Motor neuron (in vitro differentiated cells): ENCODE data around the gene CATSPERE. TPM values are rescaled to one million over a fixed set of nuclear protein-coding genes. Genes with fewer than 3 reads are reported as not detected.
"Not testable (repeated sequence)": the region's sequence is repeated elsewhere in the genome, so short reads cannot be mapped to it uniquely, and the experiment has no call there.

ENCODE experiments used
- ATAC-seq, 8 experiments: fragments of 200-7000 bp; cut with Tn5 transposase; replicated peaks in 6 of 8; 2 replicates each; pipeline ENCODE4 v1.8.0; 2021; ENCODE audit warnings: mild to moderate bottlenecking in 8 of 8, moderate library complexity in 8 of 8
- H3K27ac ChIP-seq, 2 donors: fragments of 250-450 bp; sonication (Bioruptor Pico); 2 replicates each; pipeline ENCODE4 v1.9.0; 2021; ENCODE audit warnings: antibody characterized with exemption in 2 of 2, mild to moderate bottlenecking in 2 of 2, moderate library complexity in 1 of 2
- H3K4me1 ChIP-seq, 2 donors: fragments of 250-450 bp; sonication (Bioruptor Pico); replicated peaks in 1 of 2; 2 replicates each; pipeline ENCODE4 v1.6.1; 2021; ENCODE audit warnings: antibody characterized with exemption in 2 of 2, mild to moderate bottlenecking in 2 of 2, moderate library complexity in 1 of 2
- H3K4me3 ChIP-seq, 5 donors: fragments of 250-450 bp; sonication (Bioruptor Pico); 2 replicates each; pipeline ENCODE4 v1.9.0; 2021; ENCODE audit warnings: antibody characterized with exemption in 5 of 5, mild to moderate bottlenecking in 5 of 5, moderate library complexity in 4 of 5
- WGBS, 10 experiments: fragments of 450-650 bp; shearing (Covaris generic); methylation state at CpG; one replicate each; pipeline ENCODE4 v1.0.0; 2022; 5-methylcytosine and 5-hydroxymethylcytosine counted together
- in situ Hi-C, 9 experiments: fragments of 400-800 bp; cut with MboI; loops; one replicate each; pipeline ENCODE4 v1.15.0; 2021; ENCODE audit warnings: low sequenced_read_pairs in 9 of 9, low pct_unique_long_range_greater_than_20kb in 2 of 9; ENCODE audit not compliant: unreplicated experiment in 9 of 9
- total RNA-seq, 8 experiments: library from RNA; unstranded; fragments of 300-600 nt; gene quantifications; 2 replicates each; pipeline versions ENCODE4 v1.2.3 to v1.2.4, GENCODE V29; 2022

The CATSPERE gene
- total RNA-seq, 8 experiments from 2014 or later = 0.57 to 2.8 (median 0.66) TPM

DNA sequence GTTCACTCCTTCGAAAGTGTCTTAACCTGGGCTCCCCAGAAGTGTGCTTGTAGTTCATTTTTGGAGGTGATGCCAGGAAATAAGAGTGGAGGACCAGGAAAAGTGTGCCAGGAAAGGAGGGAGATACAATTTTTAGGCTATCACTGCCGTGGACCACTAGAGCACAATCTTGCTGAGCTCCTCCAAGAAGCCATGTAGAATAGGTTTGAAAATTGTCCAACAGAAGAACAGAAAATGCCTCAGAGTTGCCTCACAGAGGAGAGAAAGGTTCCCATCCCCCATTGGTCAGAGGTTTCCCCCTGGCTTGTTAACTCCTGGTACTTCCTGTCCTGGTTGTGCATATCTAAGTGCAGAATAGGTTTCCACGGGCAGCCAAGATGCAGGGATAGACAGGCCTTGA is 41.6 kb downstream of the CATSPERE start:
- Histone ChIP-seq H3K27ac (no peak overlapping the region), H3K4me1 (no peaks in the 10 kb centered on the region), H3K4me3 (no peak overlapping the region)
- no peak for ATAC-seq
- in situ Hi-C loops = no loop called here
- WGBS, 10 experiments = 25 to 100% (median 69%) methylated on average over 2 to 3 of the region's 3 CpGs; no CpG with 5 or more reads in 3 of the 10 experiments

DNA sequence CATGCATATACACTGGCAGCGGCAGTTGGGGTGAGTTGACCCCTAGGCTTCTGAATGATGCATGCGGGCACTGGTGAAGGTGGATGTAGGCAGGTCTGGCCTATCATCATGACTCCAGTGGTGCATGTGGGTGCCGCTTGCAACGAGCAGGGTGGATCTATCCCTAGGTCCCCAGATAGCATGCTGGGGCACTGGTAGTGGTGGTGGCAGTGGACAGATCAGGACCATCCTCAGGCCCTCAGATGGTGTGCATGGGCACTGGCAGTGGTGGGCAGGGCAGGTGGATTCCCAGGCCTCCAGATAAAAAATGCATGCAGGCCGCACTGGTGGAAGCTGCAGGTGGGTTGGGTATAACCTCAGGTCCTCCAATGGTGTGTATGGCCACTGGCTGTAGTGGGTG is 52.4 kb downstream of the CATSPERE start:
- ATAC-seq = no peak
- no peak overlapping the region for H3K27ac ChIP-seq
- in situ Hi-C loops = no loop called here
- H3K4me3 ChIP-seq = no peak overlapping the region
- no peaks in the 10 kb centered on the region for H3K4me1 ChIP-seq
- WGBS, 10 experiments = 60 to 100% (median 96%) methylated on average over 1 to 3 of the region's 5 CpGs; no CpG with 5 or more reads in 7 of the 10 experiments

DNA sequence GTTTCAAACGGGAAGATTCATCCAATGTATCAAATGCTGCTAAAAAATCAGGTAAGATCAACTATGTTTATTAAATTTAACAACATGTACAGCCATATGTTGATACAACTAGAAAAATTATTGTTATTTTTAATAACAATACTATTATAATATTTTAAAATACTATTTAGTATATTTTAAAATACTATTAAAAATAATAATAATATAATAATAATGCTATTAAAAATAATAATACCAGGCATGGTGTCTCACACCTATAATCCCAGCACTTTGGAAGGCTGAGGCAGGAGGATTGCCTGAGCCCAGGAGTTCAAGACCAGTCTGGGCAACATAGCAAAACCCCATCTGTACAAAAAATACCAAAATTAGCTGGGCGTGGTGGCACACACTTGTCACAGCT is 54.6 kb downstream of the CATSPERE start:
- ATAC-seq = no peak
- in situ Hi-C loops = no loop called here
- 0 to 100% (median 86%) methylated on average over 1 to 2 of the region's 2 CpGs for WGBS, 10 experiments
- Histone ChIP-seq H3K27ac (no peak overlapping the region), H3K4me3 (no peak overlapping the region), H3K4me1 (no peaks in the 10 kb centered on the region)

DNA sequence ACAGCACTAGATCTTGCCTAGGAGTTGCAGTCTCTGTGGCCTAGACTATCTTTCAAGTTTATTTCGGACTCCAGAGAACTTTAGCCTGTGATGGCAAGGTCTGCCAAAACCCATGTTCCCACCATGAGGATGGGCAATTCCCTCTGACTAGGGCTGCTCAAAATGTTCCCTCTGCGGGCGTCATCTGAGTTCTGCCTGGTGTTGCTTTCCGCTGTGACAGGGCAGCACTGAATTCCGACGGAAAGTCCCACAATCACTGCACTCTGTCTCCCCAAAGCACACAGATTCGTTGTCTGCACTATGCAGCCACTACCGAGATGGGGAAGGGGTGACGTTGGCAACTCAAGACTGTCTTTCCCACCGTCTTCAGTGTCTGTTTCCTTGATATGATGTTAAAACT is 75.2 kb downstream of the CATSPERE start:
- ATAC-seq = no peak
- Histone ChIP-seq H3K27ac (no peak overlapping the region), H3K4me3 (no peak overlapping the region), H3K4me1 (no peaks in the 10 kb centered on the region)
- in situ Hi-C loops = no loop called here
- WGBS, 10 experiments = 13 to 72% (median 61%) methylated on average over 1 to 10 of the region's 10 CpGs; no CpG with 5 or more reads in 1 of the 10 experiments

DNA sequence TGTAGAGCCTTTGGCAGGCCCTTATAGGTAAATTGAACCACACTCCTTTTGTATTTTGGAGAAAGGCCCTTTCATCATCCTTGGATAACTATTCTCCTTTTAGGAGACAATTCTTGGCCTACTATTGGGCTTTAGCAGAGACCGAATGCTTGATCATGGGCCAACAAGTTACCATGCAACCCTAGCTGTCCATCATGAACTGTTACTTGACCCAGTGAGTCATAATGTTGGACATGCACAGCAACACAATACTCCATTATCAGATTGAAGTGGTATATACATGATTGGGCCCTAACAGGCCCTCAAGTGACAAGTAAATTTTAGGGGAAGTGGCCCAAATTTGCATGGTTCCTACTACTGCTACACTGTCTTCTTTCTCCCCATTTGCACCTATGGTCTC is 84.4 kb downstream of the CATSPERE start:
- H3K4me1 ChIP-seq = no peaks in the 10 kb centered on the region
- no peak overlapping the region for H3K27ac ChIP-seq
- in situ Hi-C loops = no loop called here
- ATAC-seq = peak in 1 of 8 experiments; percentile 30
- 40 to 100% (median 100%) methylated on average over 1 of the region's 1 CpG; no CpG with 5 or more reads in 5 of the 10 experiments for WGBS, 10 experiments
- no peak overlapping the region for H3K4me3 ChIP-seq

DNA sequence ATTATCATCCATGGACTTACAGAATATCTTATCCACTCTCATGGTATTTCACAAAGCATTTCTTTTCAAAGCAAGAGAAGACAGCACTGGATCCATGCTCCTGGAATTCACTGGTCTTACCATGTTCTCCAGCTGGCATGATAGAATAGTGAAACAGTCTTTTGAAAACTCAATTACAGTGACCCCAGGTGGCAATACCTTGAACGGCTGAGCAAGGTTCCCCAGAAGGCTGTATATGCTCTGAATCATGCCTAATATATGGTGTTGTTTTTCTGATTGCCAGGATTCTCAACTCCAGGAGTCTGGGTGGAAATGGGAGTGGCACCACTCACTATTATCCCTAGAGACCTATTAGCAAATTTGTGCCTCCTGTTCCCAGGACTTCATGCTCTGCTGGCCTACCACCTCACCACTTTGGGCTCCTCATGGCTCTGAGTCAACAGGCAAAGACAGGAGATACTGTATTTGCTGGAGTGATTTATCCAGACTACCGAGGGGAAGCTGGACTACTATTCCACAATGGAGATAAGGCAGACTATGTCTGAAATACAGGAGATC is 87.6 kb downstream of the CATSPERE start:
- no peak overlapping the region for H3K4me3 ChIP-seq
- in situ Hi-C loops = no loop called here
- 25 to 100% (median 72%) methylated on average over 1 to 2 of the region's 2 CpGs; no CpG with 5 or more reads in 3 of the 10 experiments for WGBS, 10 experiments
- H3K27ac ChIP-seq = no peak overlapping the region
- H3K4me1 ChIP-seq = no peaks in the 10 kb centered on the region
- no peak for ATAC-seq

DNA sequence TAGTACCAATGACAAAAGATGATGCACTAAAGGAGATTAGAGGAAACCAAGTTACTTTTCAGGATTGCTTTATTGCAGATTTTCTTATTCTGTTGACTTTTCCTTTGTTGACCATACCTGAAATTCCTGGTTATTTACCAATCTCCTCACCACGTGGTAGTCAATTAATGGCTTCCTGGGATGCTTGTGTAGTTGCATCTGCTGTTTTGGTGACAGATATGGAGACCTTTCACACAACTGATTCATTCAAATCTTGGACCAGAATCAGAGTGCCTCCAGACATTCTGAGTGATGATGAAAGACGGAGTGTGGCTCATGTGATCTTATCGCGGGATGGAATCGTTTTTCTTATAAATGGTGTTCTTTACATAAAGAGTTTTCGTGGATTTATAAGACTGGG is 91.3 kb downstream of the CATSPERE start:
- ATAC-seq = no peak
- in situ Hi-C loops = no loop called here
- Histone ChIP-seq H3K4me3 (no peak overlapping the region), H3K4me1 (no peaks in the 10 kb centered on the region), H3K27ac (no peak overlapping the region)
- 0 to 94% (median 80%) methylated on average over 1 to 6 of the region's 6 CpGs; no CpG with 5 or more reads in 1 of the 10 experiments for WGBS, 10 experiments

DNA sequence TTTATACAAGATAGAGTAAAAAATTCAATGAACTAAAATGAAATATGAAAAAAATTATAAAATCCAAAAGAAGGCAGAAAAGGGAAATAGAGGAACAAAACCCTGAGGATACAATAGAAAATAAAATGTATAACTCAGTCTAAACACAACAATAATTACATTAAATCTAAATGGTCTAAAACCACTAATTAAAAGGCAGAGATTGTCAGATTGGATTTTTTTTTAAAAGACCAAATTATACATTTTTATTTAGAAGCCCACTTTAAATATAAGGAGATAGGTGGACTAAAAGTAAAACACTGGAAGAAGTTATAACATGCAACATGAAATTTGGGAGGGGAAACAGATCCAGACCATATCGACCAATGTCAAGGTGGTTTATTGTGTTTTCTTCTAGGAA is 95.2 kb downstream of the CATSPERE start:
- ATAC-seq = no peak
- in situ Hi-C loops = no loop called here

DNA sequence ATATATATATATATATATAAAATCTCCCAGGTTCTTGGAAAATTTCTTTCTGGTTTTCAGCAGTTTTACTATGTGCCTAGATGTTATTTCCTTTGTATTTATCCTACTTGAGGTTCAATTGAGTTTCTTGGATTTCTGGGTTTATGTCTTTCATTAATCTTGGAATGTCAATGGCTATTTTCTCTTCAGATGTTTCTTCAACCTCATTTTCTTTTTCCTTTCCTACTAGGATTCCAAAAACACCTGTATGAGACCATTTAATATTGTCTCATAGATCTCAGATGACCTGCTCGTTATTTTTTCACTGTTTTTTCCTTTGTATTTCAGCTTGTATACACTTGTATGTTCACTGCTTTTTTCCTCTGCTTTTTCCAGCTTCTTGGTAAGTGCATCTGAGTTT is 96.5 kb downstream of the CATSPERE start:
- no peak overlapping the region for H3K27ac ChIP-seq
- 0 to 94% (median 83%) methylated on average over 1 of the region's 1 CpG; no CpG with 5 or more reads in 1 of the 10 experiments for WGBS, 10 experiments
- ATAC-seq = no peak
- H3K4me1 ChIP-seq = no peaks in the 10 kb centered on the region
- no peak overlapping the region for H3K4me3 ChIP-seq
- in situ Hi-C loops = no loop called here

More for the DNA sequence above, 95.2 kb downstream of the CATSPERE start:
- 29 to 100% (median 84%) methylated on average over 1 of the region's 1 CpG for WGBS, 10 experiments
- Histone ChIP-seq H3K4me1 (no peaks in the 10 kb centered on the region), H3K4me3 (no peak overlapping the region), H3K27ac (no peak overlapping the region)

DNA sequence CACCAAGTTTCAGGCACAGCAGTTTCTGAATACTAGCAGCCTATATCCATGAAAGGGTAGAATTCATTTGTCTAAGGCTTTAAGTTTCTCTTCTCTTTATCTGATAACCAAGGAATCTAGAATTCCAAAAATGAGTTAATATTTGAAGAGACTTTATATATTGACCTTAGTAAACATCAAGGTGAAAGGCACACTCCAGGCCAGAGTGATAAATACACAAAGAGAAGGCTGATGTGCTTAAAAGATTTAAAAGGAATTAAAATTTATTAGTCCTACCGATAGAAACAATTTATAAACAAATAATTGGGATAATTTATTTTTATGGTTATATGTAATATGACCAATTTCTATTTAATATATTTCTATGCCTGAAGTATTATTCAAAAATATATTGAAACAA is 98.5 kb downstream of the CATSPERE start:
- in situ Hi-C loops = no loop called here
- no peaks in the 10 kb centered on the region for H3K4me1 ChIP-seq
- H3K4me3 ChIP-seq = no peak overlapping the region
- no peak for ATAC-seq
- no peak overlapping the region for H3K27ac ChIP-seq
- WGBS, 10 experiments = 40 to 100% (median 89%) methylated on average over 1 of the region's 1 CpG; no CpG with 5 or more reads in 1 of the 10 experiments

DNA sequence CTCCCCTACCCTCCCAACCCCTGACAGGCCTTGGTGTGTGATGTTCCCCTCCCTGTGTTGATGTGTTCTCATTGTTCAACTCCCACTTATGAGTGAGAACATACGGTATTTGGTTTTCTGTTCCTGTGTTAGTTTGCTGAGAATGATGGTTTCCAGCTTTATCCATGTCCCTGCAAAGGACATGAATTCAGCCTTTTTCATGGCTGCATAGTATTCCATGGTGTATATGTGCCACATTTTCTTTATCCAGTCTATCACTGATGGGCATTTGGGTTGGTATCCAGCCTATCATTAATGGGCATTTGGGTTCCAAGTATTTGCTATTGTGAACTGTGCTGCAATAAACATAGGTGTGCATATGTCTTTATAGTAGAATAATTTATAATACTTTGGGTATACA is 101.8 kb downstream of the CATSPERE start:
- ATAC-seq, H3K4me3 ChIP-seq, in situ Hi-C loops, H3K27ac ChIP-seq, H3K4me1 ChIP-seq: not testable (repeated sequence)
- 75 to 100% (median 100%) methylated on average over 1 of the region's 1 CpG; no CpG with 5 or more reads in 5 of the 10 experiments for WGBS, 10 experiments

DNA sequence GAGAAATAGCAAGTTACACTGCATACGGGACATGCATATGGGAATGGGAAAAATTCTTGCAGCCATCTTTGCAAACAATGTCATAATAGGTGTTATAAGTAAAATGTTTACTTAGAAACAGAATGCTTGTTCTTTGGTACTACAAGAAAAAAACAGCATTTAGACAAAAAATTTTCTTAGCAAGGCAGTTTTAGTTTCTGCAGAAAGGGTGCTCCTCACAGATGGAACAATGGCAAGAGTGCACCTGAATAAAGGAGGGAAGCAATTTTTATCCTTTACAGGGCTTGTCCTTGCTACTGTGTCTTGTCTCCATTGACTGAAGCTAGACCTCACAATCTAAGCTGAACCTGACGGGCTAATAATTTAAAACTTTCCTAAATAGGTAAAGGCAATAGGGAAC is 112.7 kb downstream of the CATSPERE start:
- 44 to 100% (median 82%) methylated on average over 1 to 2 of the region's 2 CpGs for WGBS, 10 experiments
- Histone ChIP-seq H3K4me1 (no peaks in the 10 kb centered on the region), H3K27ac (no peak overlapping the region), H3K4me3 (no peak overlapping the region)
- in situ Hi-C loops = no loop called here
- ATAC-seq = no peak

DNA sequence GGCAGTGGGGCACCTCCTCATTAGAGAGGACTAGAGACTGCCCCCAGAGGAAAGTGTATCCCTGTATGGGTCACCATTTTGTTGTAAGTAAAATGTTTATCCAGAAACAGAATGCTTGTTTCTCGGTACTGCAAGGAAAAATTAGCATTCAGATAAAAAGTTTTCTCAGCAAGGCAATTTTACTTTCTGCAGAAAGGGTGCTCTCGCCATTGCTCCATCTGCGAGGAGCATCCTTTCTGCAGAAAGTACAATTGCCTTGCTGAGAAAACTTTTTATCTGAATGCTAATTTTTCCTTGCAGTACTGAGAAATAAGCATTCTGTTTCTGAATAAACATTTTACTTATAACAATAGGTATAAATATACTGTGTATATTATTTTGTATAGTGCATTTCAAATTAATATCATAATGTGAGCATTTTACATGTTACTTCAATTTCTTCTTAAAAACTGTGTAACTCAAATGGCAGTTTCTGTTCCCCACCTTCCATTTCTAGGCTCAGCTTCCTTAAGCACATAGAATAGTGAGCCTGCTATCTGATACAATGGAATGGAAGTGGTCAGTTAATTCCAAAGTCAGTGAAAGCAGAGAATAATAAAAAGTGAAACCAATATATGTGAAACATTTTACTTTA is 115.3 kb downstream of the CATSPERE start:
- Histone ChIP-seq H3K27ac (no peak overlapping the region), H3K4me1 (no peaks in the 10 kb centered on the region), H3K4me3 (no peak overlapping the region)
- no peak for ATAC-seq
- in situ Hi-C loops = no loop called here
- WGBS, 10 experiments = 70 to 92% (median 88%) methylated on average over 2 to 3 of the region's 3 CpGs; no CpG with 5 or more reads in 1 of the 10 experiments

DNA sequence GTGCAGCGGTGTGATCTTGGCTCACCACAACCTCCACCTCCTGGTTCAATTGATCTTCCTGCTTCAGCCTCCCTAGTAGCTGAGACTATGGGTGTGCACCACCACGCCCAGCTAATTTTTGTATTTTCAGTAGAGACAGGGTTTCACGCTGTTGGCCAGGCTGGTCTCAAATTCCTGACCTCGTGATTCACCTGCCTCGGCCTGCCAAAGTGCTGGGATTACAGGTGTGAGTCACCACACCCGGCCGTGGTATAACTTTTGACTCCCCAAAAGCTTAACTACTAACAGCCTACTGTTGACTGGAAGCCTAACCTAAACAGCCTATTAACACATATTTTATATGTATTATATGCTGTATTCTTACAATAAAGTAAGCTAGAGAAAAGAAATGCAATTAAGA is 117.1 kb downstream of the CATSPERE start:
- WGBS, 10 experiments = 50 to 94% (median 70%) methylated on average over 1 to 7 of the region's 7 CpGs; no CpG with 5 or more reads in 1 of the 10 experiments
- in situ Hi-C loops, H3K27ac ChIP-seq, ATAC-seq, H3K4me1 ChIP-seq, H3K4me3 ChIP-seq: not testable (repeated sequence)
